Immature natural killer cell (primary cell): ENCODE data around the gene RAB43. TPM values are rescaled to one million over a fixed set of nuclear protein-coding genes. Genes with fewer than 3 reads are reported as not detected.
"Not testable (repeated sequence)": the region's sequence is repeated elsewhere in the genome, so short reads cannot be mapped to it uniquely, and the experiment has no call there.

Experiments
- DNase-seq, 3 donors: peaks; one replicate each; pipeline ENCODE4 v3.0.0; 2022; ENCODE audit warnings: mixed read lengths in 1 of 3
- H3K27ac Mint-ChIP-seq, 6 donors: one replicate each; pipeline ENCODE4 v1.8.0; 2020; ENCODE audit warnings: mixed read lengths in 6 of 6, mild to moderate bottlenecking in 5 of 6, inconsistent platforms in 4 of 6, moderate library complexity in 3 of 6
- H3K27me3 Mint-ChIP-seq, 3 donors: one replicate each; pipeline ENCODE4 v1.8.0; 2020 to 2021; ENCODE audit warnings: low read depth in 3 of 3, mild to moderate bottlenecking in 3 of 3, mixed read lengths in 3 of 3, moderate library complexity in 3 of 3, inconsistent platforms in 1 of 3
- H3K36me3 Mint-ChIP-seq, 3 donors: one replicate each; pipeline ENCODE4 v1.8.0; 2020; ENCODE audit warnings: mixed read lengths in 3 of 3, inconsistent platforms in 2 of 3, mild to moderate bottlenecking in 2 of 3
- H3K4me1 Mint-ChIP-seq, 2 donors: one replicate each; pipeline ENCODE4 v1.8.0; 2020; ENCODE audit warnings: inconsistent platforms in 2 of 2, mild to moderate bottlenecking in 2 of 2, mixed read lengths in 2 of 2, moderate library complexity in 1 of 2
- H3K4me3 Mint-ChIP-seq, 5 donors: one replicate each; pipeline ENCODE4 v1.8.0; 2020; ENCODE audit warnings: mild to moderate bottlenecking in 5 of 5, mixed read lengths in 5 of 5, inconsistent platforms in 3 of 5, moderate library complexity in 3 of 5
- H3K9me3 Mint-ChIP-seq, 6 donors: one replicate each; pipeline ENCODE4 v1.8.0; 2020; ENCODE audit warnings: mild to moderate bottlenecking in 6 of 6, mixed read lengths in 6 of 6, inconsistent platforms in 4 of 6, moderate library complexity in 3 of 6
- polyA plus RNA-seq, 3 donors: library from polyadenylated mRNA; unstranded; fragments of 300-500 nt; fragmentation: Illumina TruSeq; gene quantifications; one replicate each; pipeline ENCODE4 v1.2.3, GENCODE V29; 2021

The RAB43 gene
- polyA plus RNA-seq, 3 donors from 2014 or later: 8.1 to 20.1 (median 12.5) TPM

DNA sequence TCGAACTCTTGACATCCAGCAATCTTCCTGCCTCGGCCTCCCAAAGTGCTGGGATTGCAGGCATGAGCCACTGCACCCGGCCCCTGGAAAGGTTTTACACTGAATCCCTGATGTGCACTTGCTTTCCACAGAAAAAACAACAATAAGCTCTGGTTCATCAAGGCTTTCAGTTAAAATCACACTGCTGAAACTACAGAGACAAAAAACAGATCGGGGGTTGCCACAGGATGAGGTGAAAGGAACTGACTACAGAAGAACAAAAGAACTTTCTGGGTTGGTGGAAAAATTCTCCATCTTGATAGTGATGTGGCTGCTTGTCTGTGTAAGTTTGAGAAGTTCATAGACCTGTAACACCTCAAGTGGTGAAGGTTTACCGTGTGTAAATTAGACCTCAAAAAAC lies 2.9 kb downstream of the RAB43 start:
- H3K36me3 Mint-ChIP-seq: peaks cover 0 to 9% (median 0%) of the 10 kb centered on the region in 3 donors
- DNase-seq: peak; percentile 61 to 68 (median 66)
- peak overlapping the region; percentile 88 to 95 (median 93) for H3K4me3 Mint-ChIP-seq
- H3K27me3 Mint-ChIP-seq: peaks cover 5 to 18% (median 7%) of the 10 kb centered on the region in 3 donors
- H3K27ac Mint-ChIP-seq: peak overlapping the region; percentile 88 to 98 (median 94)
- H3K4me1 Mint-ChIP-seq: peaks cover 73 to 77% of the 10 kb centered on the region in 2 donors
- H3K9me3 Mint-ChIP-seq: peaks cover 0 to 2% (median 0%) of the 10 kb centered on the region in 6 donors

DNA sequence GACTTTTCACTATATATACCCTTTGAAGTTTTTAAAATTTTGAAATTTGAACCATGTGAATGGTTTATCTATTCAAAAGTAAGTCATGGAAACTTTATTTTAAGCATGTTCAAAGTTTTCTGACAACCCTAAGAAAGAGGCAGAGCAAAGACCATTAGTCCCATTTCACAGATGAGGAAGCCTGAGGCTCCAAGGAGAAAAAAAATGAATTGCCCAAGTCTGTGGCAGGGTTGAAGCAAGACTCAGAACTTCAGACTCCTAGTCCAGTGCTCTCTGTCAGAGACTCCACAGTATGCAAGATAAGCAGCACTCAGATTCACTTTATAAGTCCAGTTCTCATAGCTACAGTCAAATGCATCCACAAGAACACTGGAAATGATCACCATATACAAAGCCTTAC lies 4.5 kb downstream of the RAB43 start:
- peaks cover 65 to 77% of the 10 kb centered on the region in 2 donors for H3K4me1 Mint-ChIP-seq
- H3K4me3 Mint-ChIP-seq: no peak overlapping the region
- peak overlapping the region; percentile 35 to 98 (median 88) for H3K27ac Mint-ChIP-seq
- no peak for DNase-seq
- peaks cover 3 to 15% (median 7%) of the 10 kb centered on the region in 3 donors for H3K27me3 Mint-ChIP-seq
- peaks cover 0 to 12% (median 0%) of the 10 kb centered on the region in 3 donors for H3K36me3 Mint-ChIP-seq
- H3K9me3 Mint-ChIP-seq: peaks cover 0 to 2% (median 0%) of the 10 kb centered on the region in 6 donors

- no peak for DNase-seq
- peak overlapping the region; percentile 15 to 78 (median 50) for H3K27ac Mint-ChIP-seq
- H3K4me3 Mint-ChIP-seq: peak overlapping the region; percentile 20 to 46 (median 30)
- H3K36me3 Mint-ChIP-seq: peaks cover 0 to 13% (median 0%) of the 10 kb centered on the region in 3 donors
- H3K27me3 Mint-ChIP-seq: peaks cover 3 to 11% (median 3%) of the 10 kb centered on the region in 3 donors
- H3K9me3 Mint-ChIP-seq: peaks cover 0 to 2% (median 0%) of the 10 kb centered on the region in 6 donors
- peaks cover 61 to 80% of the 10 kb centered on the region in 2 donors for H3K4me1 Mint-ChIP-seq
These were observed 5.1 kb downstream of the RAB43 start for GRCh38 chr3:129116482-129116946.

DNA sequence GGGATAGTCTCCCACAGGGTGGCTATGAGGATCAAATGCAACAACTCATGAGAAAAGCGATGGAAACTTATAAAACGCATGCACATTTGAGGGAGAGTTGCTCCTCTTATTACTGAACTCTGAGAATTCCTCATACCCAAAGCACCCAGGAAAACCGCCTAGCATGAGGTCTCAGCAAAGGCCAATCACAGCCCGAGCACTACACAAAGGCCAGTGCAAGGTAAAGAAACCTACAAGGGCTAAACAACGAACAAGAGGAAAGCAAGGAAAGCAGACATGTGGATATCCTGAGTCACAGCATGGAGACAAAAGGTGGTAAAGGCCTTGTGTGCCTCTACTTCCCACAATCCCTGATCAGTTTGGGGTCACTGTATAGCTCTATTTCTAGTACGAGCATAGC lies 7.1 kb downstream of the RAB43 start:
- H3K4me1 Mint-ChIP-seq: peaks cover 58 to 86% of the 10 kb centered on the region in 2 donors
- no peaks in the 10 kb centered on the region for H3K9me3 Mint-ChIP-seq
- H3K27ac Mint-ChIP-seq: peak overlapping the region in 5 of 6 donors; percentile 22 to 76 (median 67)
- no peak overlapping the region for H3K4me3 Mint-ChIP-seq
- peaks cover 5 to 25% (median 5%) of the 10 kb centered on the region in 3 donors for H3K36me3 Mint-ChIP-seq
- no peak for DNase-seq
- H3K27me3 Mint-ChIP-seq: peaks cover 0 to 2% (median 0%) of the 10 kb centered on the region in 3 donors

- H3K36me3 Mint-ChIP-seq: peaks cover 5 to 26% (median 5%) of the 10 kb centered on the region in 3 donors
- peaks cover 47 to 79% of the 10 kb centered on the region in 2 donors for H3K4me1 Mint-ChIP-seq
- H3K27me3 Mint-ChIP-seq: peaks cover 0 to 2% (median 0%) of the 10 kb centered on the region in 3 donors
- no peaks in the 10 kb centered on the region for H3K9me3 Mint-ChIP-seq
- no peak for DNase-seq
- no peak overlapping the region for H3K4me3 Mint-ChIP-seq
- H3K27ac Mint-ChIP-seq: no peak overlapping the region
These were observed 9.1 kb downstream of the RAB43 start for GRCh38 chr3:129112308-129113052.

- H3K9me3 Mint-ChIP-seq, DNase-seq, H3K27ac Mint-ChIP-seq, H3K27me3 Mint-ChIP-seq, H3K4me3 Mint-ChIP-seq: not testable (repeated sequence)
- H3K4me1 Mint-ChIP-seq: peaks cover 44 to 78% of the 10 kb centered on the region in 2 donors
- H3K36me3 Mint-ChIP-seq: peaks cover 5 to 26% (median 5%) of the 10 kb centered on the region in 3 donors
These were observed 10.4 kb downstream of the RAB43 start for GRCh38 chr3:129111076-129111780.

GRCh38 chr3:129107793-129108192 lies 13.8 kb downstream of the RAB43 start:
- Mint-ChIP-seq H3K27ac (peak overlapping the region in 4 of 6 donors; percentile 16 to 75 (median 46)), H3K4me1 (peaks cover 50 to 77% of the 10 kb centered on the region in 2 donors), H3K9me3 (no peaks in the 10 kb centered on the region), H3K36me3 (peaks cover 5 to 20% (median 9%) of the 10 kb centered on the region in 3 donors), H3K4me3 (peak overlapping the region in 1 of 5 donors; percentile 27), H3K27me3 (peaks cover 0 to 5% (median 0%) of the 10 kb centered on the region in 3 donors)
- no peak for DNase-seq

DNA sequence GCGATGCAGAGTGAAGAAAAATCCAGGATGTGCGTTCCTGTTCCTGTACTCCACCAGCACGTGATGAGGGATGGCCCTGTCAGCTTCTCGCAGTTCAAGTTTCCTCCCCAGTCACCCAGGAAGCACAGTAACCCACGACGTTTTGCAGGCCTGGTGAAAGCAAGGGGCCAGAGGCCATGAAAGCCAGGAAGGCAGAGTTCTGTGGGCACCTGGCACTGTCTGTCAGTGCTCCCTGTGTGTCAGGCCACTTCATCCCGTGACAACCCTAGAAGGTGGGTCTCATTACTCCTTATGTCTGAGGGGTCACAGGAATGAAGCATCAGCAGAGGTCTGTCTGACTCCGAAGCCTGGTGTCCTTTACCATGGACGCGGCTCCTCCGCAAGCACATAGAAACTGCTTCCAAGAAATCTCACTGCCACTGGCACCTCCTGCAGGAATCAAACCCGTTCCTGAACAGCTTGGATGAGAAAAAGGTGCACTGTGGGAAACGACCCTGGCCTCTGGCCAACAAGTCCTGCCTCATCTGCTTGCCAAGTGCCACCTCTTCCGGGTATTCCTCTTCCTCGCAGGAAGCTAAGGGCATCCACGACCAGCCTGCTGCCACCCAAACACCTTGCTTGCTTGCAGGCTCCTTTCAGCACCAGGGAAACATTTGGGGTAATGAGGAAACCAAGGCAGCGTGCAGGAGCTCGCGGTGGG lies 14.6 kb downstream of the RAB43 start:
- H3K27ac Mint-ChIP-seq: peak overlapping the region in 2 of 6 donors; percentile 32 to 67
- H3K27me3 Mint-ChIP-seq: peaks cover 0 to 5% (median 0%) of the 10 kb centered on the region in 3 donors
- no peaks in the 10 kb centered on the region for H3K9me3 Mint-ChIP-seq
- H3K36me3 Mint-ChIP-seq: peaks cover 5 to 20% (median 9%) of the 10 kb centered on the region in 3 donors
- peaks cover 53 to 71% of the 10 kb centered on the region in 2 donors for H3K4me1 Mint-ChIP-seq
- no peak overlapping the region for H3K4me3 Mint-ChIP-seq
- DNase-seq: no peak

GRCh38 chr3:129106320-129106719 lies 15.3 kb downstream of the RAB43 start:
- Mint-ChIP-seq H3K36me3 (peaks cover 5 to 17% (median 9%) of the 10 kb centered on the region in 3 donors), H3K9me3 (no peaks in the 10 kb centered on the region), H3K4me1 (peaks cover 57 to 74% of the 10 kb centered on the region in 2 donors), H3K4me3 (no peak overlapping the region), H3K27ac (peak overlapping the region in 4 of 6 donors; percentile 28 to 48 (median 43)), H3K27me3 (peaks cover 0 to 5% (median 2%) of the 10 kb centered on the region in 3 donors)
- no peak for DNase-seq

- Mint-ChIP-seq H3K27ac (peak overlapping the region in 2 of 6 donors; percentile 11 to 48), H3K36me3 (peaks cover 5 to 17% (median 9%) of the 10 kb centered on the region in 3 donors), H3K4me1 (peaks cover 61 to 73% of the 10 kb centered on the region in 2 donors), H3K9me3 (no peaks in the 10 kb centered on the region), H3K27me3 (peaks cover 0 to 5% (median 2%) of the 10 kb centered on the region in 3 donors), H3K4me3 (no peak overlapping the region)
- DNase-seq: no peak
These were observed 15.7 kb downstream of the RAB43 start for GRCh38 chr3:129105862-129106261.

DNA sequence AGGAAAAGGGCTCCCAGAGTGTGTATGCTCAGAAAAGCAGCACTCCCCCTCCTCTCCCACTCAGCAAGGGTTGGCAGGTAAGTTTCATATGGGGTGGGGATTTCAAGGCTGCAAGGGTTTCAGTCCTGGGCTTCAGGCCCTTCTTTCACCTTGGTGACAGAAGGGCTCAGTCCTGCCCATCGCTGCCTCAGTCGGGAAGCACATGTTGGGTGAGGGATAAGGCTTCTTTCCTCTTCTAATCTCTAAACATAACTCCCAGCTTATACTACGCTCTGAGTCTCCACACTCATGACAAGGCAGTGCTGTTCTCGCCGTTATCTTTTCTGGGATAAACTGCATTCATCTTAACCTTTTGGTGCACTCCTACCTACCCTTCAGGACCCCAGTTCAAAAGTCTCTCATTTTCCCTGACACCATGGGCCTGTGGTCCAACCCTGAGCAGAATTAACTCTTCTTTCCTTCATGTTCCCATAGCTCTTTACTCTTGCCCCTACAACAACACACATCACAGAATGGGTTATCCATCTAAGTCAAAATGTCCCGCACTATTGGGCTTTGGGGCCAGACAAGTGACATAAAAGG lies 17.0 kb downstream of the RAB43 start:
- H3K27ac Mint-ChIP-seq: peak overlapping the region in 4 of 6 donors; percentile 0 to 42 (median 22)
- H3K4me3 Mint-ChIP-seq: no peak overlapping the region
- H3K9me3 Mint-ChIP-seq: no peaks in the 10 kb centered on the region
- H3K27me3 Mint-ChIP-seq: peaks cover 0 to 5% (median 2%) of the 10 kb centered on the region in 3 donors
- peaks cover 0 to 6% (median 4%) of the 10 kb centered on the region in 3 donors for H3K36me3 Mint-ChIP-seq
- no peak for DNase-seq
- H3K4me1 Mint-ChIP-seq: peaks cover 60 to 72% of the 10 kb centered on the region in 2 donors

DNA sequence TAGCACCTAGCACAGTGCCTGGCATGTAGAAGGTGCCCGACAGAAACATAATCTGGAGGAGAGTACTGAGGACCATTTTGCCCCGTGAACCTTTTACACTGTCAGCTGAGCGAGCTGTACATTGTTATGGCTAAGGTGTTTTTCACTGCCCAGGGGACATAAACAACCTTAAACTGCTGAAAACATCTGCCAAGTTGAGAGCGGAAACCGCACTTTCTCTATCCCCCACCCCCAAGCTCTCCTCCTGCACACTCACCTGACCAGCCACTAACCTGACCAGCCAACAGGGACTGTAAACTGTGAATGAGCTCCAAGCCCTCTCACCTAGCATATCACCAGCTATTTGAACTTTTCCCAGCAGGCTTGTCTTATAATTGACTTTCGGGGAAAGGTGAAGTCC lies 17.6 kb downstream of the RAB43 start:
- no peak for DNase-seq
- Mint-ChIP-seq H3K4me1 (peaks cover 61 to 75% of the 10 kb centered on the region in 2 donors), H3K4me3 (no peak overlapping the region), H3K27me3 (peaks cover 0 to 5% (median 2%) of the 10 kb centered on the region in 3 donors), H3K36me3 (peaks cover 0 to 6% (median 4%) of the 10 kb centered on the region in 3 donors), H3K27ac (peak overlapping the region in 3 of 6 donors; percentile 24 to 37 (median 29)), H3K9me3 (no peaks in the 10 kb centered on the region)

GRCh38 chr3:129103296-129103695 lies 18.3 kb downstream of the RAB43 start:
- Mint-ChIP-seq H3K27ac (peak overlapping the region in 5 of 6 donors; percentile 17 to 77 (median 46)), H3K36me3 (peaks cover 2 to 6% (median 2%) of the 10 kb centered on the region in 3 donors), H3K9me3 (no peaks in the 10 kb centered on the region), H3K4me3 (no peak overlapping the region), H3K4me1 (peaks cover 61 to 74% of the 10 kb centered on the region in 2 donors), H3K27me3 (peaks cover 0 to 5% (median 2%) of the 10 kb centered on the region in 3 donors)
- no peak for DNase-seq
